ENCODE data around the gene LHFPL3.

LHFPL3 gene

GRCh38 chr7:104805449-104806317 lies 477.3 kb downstream of the LHFPL3 start:
- no peak for DNase-seq
- in situ Hi-C loops (cut with HindIII; ENCODE audit: low pct_ligation_motif_present, low pct_unique_long_range_greater_than_20kb, low sequenced_read_pairs), result no loop called here

GRCh38 chr7:104807671-104808070 lies 479.3 kb downstream of the LHFPL3 start:
- no peak for DNase-seq
- in situ Hi-C loops (cut with HindIII; ENCODE audit: low pct_ligation_motif_present, low pct_unique_long_range_greater_than_20kb, low sequenced_read_pairs), result no loop called here

GRCh38 chr7:104809906-104810305 lies 481.5 kb downstream of the LHFPL3 start:
- no peak for DNase-seq
- in situ Hi-C loops (cut with HindIII; ENCODE audit: low pct_ligation_motif_present, low pct_unique_long_range_greater_than_20kb, low sequenced_read_pairs), result no loop called here

GRCh38 chr7:104814126-104814525 lies 485.7 kb downstream of the LHFPL3 start:
- in situ Hi-C loops (cut with HindIII; ENCODE audit: low pct_ligation_motif_present, low pct_unique_long_range_greater_than_20kb, low sequenced_read_pairs), result no loop called here
- DNase-seq, result no peak

GRCh38 chr7:104814671-104815400 lies 486.4 kb downstream of the LHFPL3 start:
- DNase-seq, result no peak
- in situ Hi-C loops (cut with HindIII; ENCODE audit: low pct_ligation_motif_present, low pct_unique_long_range_greater_than_20kb, low sequenced_read_pairs), result no loop called here

GRCh38 chr7:104816537-104816936 lies 488.1 kb downstream of the LHFPL3 start:
- DNase-seq, result no peak
- in situ Hi-C loops (cut with HindIII; ENCODE audit: low pct_ligation_motif_present, low pct_unique_long_range_greater_than_20kb, low sequenced_read_pairs), result no loop called here

DNA sequence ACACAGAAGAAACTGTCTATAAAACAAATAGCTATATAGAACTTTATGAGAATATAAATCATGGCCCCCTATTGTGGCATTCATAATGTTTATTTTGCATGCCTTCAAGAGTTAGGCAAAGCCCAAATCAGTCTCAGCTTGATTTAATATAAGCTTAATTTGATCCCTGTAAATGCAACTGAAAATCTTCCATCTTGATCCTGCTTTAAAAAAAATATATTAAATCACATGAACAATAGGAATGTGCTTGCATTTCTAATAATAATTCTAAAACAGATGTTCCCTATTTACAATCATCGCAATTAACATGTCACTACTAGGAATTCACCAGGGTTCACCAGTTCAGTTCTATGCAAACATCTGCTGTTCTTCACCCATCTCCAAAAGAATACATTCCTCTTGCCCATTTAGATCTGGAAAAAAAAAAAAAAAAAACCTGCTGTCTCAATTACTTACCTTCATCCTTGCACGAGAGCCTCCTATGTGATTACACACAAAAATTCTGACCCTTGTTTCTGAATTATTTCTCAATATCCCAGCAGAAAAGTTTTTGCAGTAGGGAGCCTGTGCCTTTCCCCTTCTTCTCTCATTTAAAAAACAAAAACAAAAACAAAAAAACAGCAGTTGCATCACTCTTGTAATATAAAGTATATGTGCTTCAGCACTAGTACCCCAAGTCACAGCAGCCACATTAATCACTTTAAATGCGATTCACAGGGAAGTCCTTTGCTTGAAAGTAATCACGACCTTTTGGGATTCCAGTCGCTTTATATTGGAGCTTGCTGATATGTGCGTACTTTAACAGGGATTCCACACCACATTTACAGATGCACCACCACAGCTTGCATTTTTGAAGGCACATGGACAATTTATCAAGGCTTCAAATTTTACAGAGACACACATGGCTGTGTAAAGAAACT lies 490.8 kb downstream of the LHFPL3 start:
- in situ Hi-C loops (cut with HindIII; ENCODE audit: low pct_ligation_motif_present, low pct_unique_long_range_greater_than_20kb, low sequenced_read_pairs), result no loop called here

DNA sequence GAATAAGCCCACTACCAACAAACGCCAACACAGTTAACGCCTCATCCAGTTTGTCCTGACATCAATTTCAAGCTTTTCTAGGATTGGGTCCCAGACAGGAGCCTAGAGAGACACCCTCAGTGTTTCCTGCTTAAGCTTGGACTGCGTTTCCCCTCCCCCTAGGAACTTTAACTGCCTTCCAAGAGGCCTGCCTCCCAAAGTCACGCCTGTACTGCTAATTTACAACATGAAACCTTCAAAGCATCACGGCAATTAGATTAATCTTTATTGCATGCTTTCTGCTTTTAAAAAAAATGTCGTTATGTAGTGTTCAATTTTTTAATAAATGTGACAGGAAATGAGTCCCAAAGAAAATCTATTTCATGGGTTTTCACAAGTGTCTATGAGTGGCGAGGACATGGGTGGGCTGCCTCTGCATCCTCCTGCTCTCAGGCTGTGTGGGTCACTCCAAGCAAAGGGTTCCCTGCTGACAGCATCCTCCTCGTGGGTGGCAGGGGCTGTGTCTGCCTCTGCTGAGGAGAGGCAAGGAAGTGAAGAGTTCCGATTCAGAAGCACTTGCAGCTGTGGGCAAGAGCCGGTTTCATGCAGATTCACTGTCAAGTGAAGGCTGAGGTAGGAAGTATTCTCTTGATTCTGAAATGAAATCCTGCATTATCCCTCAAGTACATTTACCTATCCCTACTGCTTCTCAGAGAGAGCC lies 492.6 kb downstream of the LHFPL3 start:
- DNase-seq, result no peak
- in situ Hi-C loops (cut with HindIII; ENCODE audit: low pct_ligation_motif_present, low pct_unique_long_range_greater_than_20kb, low sequenced_read_pairs), result no loop called here

More for the DNA sequence above, 490.8 kb downstream of the LHFPL3 start:
- DNase-seq, result no peak

- DNase-seq, result no peak
- in situ Hi-C loops (cut with HindIII; ENCODE audit: low pct_ligation_motif_present, low pct_unique_long_range_greater_than_20kb, low sequenced_read_pairs), result no loop called here
Observed at GRCh38 chr7:104823177-104823576, 494.8 kb downstream of the LHFPL3 start.

DNA sequence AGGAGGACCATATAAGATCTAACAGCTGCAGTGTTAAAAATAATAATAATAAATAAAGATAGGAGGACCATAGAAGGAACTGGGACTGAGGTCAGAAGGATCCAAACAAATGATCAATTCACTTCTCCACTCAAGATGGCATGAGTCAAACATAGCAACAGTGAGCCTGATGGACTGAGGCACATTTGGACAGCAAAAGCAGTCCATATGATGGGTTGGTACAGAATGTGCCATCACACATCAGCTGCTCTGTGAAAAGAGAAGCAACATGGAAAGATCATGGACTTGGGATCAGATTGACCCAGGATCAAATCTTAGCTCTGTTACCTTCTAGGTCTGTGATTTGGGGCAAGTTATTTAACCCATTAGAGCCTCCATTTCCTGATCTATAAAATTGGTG lies 496.7 kb downstream of the LHFPL3 start:
- DNase-seq, result no peak
- in situ Hi-C loops (cut with HindIII; ENCODE audit: low pct_ligation_motif_present, low pct_unique_long_range_greater_than_20kb, low sequenced_read_pairs), result no loop called here

DNA sequence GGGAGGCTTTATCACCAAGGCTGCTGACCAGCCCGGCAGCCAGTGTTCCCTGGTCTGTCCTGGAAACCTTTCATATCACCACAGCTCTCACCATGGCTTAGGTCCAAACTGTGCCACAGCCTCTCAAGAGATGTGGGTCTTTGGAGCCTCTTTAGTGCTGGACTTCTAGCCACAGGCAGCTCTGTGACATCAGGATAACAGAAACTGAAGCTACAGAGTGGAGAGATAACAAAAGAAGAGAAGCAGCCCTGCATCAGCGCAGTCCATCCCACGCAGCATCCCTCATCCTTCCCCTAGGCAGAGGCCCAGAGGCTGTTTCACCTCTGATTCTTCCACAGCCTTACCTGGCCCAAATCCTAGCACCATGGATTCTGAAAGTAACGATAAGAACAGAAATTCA lies 497.7 kb downstream of the LHFPL3 start:
- in situ Hi-C loops (cut with HindIII; ENCODE audit: low pct_ligation_motif_present, low pct_unique_long_range_greater_than_20kb, low sequenced_read_pairs), result no loop called here
- no peak for DNase-seq

DNA sequence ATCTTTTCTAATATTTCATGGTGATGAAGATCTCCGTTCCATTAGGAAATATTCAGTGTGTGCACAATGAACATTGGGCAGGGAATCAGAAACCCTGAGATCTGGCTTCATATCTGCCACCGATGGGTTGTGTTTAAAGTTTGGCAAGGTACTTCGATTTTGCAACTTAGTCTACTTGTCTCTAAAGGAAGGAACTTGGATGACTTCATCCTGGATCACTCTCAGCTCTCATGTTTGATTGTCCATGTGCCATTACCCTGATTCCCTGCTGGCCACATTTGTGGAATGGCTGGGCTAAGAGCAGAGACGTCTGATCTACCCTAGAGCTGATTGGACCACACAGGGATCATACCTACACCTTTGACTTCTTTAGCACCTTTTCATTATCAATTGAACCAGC lies 508.6 kb downstream of the LHFPL3 start:
- in situ Hi-C loops (cut with HindIII; ENCODE audit: low pct_ligation_motif_present, low pct_unique_long_range_greater_than_20kb, low sequenced_read_pairs), result no loop called here
- DNase-seq, result no peak

DNA sequence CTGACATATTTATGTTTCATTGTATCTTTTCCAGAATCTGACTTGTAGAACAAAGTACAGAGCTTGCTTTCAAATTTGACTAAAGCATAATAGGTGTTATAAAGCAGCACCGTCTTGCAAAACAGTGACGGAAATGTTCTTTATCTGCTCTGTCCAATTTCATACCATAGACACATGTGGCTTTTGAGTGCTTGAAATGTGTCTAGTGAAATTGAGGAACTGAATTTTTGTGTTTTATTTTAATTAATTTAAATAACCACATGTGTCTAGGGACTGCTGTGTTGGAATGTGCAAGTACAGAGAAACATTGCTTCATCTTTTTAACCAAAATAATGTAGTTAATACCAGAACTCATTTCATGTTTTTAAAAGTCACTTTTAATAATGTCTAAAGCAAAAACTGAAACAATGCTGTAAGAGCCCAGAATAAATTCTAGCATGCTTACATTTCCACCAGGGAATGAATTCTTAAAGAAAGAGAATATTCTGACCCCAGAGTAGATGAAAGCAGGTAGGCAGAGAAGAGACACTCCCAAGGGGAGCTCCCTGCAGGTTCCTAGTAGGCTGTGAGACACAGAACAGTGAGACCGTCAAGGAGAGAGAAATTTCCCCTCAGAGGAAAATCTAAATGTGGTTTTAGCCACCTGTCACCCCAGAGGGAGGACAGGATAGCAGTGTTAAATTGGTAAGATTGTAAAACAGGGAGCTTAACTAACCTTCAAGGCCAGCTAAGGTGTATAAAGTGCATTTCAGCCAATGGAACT lies 510.3 kb downstream of the LHFPL3 start:
- in situ Hi-C loops (cut with HindIII; ENCODE audit: low pct_ligation_motif_present, low pct_unique_long_range_greater_than_20kb, low sequenced_read_pairs), result no loop called here
- DNase-seq, result no peak

DNA sequence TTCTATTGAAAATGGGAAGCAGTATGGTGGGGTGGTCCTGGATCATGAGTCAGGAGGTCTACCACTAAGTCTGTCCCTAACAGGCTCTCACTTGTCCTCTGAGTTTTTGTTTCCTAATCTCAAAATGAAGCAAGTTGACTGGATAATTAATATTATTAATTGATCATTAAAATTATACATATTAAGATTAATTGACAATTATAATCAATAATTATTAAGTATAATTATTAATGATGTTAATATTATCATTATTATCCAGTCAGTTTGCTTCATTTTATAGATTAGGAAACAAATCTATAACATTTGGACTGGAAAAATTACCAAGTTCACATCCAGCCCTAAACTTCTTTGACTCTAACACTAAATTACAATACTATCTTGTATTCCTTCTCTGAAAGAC lies 511.4 kb downstream of the LHFPL3 start:
- in situ Hi-C loops (cut with HindIII; ENCODE audit: low pct_ligation_motif_present, low pct_unique_long_range_greater_than_20kb, low sequenced_read_pairs), result no loop called here
- DNase-seq, result no peak

DNA sequence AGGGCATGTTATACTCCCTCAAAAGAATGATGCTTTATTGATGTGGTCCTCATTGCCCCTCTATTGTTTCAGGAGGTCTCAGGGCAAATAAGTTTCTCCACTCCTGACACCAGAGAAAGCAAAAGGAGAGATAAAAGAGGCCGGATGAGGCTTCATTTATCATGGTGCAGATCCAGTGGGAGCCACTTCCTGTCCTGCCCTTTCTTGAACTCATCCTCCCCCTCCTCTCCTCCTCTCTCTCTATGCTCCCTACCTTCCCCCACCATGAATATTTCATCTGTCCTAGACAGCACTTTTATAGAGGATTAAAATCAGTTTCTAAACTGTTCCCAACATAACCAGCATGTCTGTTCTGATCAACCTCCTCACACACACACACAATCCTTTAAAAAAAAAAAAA lies 513.4 kb downstream of the LHFPL3 start:
- in situ Hi-C loops (cut with HindIII; ENCODE audit: low pct_ligation_motif_present, low pct_unique_long_range_greater_than_20kb, low sequenced_read_pairs), result no loop called here
- DNase-seq, result no peak

GRCh38 chr7:104843198-104843597 lies 514.8 kb downstream of the LHFPL3 start:
- in situ Hi-C loops (cut with HindIII; ENCODE audit: low pct_ligation_motif_present, low pct_unique_long_range_greater_than_20kb, low sequenced_read_pairs), result no loop called here
- DNase-seq, result no peak

- no peak for DNase-seq
- in situ Hi-C loops (cut with HindIII; ENCODE audit: low pct_ligation_motif_present, low pct_unique_long_range_greater_than_20kb, low sequenced_read_pairs), result no loop called here
Observed at GRCh38 chr7:104845557-104845956, 517.2 kb downstream of the LHFPL3 start.

DNA sequence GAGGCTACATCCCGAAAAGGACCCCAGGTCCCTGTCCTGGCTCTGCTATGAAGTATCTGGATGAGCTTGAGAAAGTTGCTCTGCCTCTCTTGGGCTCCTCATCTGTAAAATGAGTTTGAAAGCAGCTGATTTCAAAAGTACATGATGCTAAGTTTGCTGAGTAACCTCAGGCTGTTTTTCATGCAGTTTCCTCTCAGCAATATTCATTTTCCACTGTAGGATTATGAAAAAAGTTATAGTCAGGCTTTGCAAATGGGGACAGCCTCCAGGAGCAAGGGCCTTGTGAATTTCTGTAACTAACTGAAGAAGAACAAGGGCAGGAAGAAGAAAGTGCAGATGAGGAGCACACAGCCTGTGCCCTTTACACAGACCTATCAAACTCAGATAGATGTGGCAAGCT lies 518.3 kb downstream of the LHFPL3 start:
- DNase-seq, result no peak
- in situ Hi-C loops (cut with HindIII; ENCODE audit: low pct_ligation_motif_present, low pct_unique_long_range_greater_than_20kb, low sequenced_read_pairs), result no loop called here

All from ACHN (cell line).